ENCODE results near the gene ARHGEF3.

DNA sequence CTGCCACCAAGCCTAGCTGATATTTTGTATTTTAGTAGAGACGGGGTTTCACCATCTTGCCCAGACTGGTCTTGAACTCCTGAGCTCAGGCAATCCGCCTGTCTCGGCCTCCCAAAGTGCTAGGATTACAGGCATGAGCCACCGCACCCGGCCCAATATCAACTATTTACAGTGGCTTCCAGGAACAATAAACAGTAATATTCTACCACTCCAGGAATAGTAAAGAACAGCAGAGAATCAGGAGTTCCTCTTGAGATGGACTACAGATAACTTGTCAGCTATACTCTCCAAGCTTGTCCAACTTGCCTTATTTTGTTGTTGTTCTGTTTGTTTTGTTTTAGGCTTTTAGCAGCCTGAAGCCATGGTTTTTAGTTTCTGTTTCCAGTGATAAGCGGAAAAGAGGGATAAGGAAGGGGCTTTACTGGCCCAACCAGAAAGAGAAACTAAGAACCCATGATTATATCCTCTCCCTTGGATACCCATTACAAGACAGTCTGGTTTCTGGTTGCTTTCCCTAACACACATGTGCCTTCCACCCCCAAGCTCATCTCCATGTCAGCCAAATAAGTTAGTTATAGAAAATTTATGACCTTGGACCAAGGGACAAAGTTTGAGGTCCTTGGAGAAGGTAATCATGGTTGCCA lies 36.7 kb downstream of the ARHGEF3 start:
- TF ChIP-seq, protein P1, sequence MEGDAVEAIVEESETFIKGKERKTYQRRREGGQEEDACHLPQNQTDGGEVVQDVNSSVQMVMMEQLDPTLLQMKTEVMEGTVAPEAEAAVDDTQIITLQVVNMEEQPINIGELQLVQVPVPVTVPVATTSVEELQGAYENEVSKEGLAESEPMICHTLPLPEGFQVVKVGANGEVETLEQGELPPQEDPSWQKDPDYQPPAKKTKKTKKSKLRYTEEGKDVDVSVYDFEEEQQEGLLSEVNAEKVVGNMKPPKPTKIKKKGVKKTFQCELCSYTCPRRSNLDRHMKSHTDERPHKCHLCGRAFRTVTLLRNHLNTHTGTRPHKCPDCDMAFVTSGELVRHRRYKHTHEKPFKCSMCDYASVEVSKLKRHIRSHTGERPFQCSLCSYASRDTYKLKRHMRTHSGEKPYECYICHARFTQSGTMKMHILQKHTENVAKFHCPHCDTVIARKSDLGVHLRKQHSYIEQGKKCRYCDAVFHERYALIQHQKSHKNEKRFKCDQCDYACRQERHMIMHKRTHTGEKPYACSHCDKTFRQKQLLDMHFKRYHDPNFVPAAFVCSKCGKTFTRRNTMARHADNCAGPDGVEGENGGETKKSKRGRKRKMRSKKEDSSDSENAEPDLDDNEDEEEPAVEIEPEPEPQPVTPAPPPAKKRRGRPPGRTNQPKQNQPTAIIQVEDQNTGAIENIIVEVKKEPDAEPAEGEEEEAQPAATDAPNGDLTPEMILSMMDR (IDR thresholded peaks at IDR 0.05; ENCODE audit: insufficient read depth, low read length): no peak
- TF ChIP-seq, protein P2, sequence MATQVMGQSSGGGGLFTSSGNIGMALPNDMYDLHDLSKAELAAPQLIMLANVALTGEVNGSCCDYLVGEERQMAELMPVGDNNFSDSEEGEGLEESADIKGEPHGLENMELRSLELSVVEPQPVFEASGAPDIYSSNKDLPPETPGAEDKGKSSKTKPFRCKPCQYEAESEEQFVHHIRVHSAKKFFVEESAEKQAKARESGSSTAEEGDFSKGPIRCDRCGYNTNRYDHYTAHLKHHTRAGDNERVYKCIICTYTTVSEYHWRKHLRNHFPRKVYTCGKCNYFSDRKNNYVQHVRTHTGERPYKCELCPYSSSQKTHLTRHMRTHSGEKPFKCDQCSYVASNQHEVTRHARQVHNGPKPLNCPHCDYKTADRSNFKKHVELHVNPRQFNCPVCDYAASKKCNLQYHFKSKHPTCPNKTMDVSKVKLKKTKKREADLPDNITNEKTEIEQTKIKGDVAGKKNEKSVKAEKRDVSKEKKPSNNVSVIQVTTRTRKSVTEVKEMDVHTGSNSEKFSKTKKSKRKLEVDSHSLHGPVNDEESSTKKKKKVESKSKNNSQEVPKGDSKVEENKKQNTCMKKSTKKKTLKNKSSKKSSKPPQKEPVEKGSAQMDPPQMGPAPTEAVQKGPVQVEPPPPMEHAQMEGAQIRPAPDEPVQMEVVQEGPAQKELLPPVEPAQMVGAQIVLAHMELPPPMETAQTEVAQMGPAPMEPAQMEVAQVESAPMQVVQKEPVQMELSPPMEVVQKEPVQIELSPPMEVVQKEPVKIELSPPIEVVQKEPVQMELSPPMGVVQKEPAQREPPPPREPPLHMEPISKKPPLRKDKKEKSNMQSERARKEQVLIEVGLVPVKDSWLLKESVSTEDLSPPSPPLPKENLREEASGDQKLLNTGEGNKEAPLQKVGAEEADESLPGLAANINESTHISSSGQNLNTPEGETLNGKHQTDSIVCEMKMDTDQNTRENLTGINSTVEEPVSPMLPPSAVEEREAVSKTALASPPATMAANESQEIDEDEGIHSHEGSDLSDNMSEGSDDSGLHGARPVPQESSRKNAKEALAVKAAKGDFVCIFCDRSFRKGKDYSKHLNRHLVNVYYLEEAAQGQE (IDR thresholded peaks at IDR 0.05; ENCODE audit: insufficient replicate concordance, low read depth): no peak
